ENCODE measurements around the gene MUC5B.
"Not testable (repeated sequence)": the region's sequence is repeated elsewhere in the genome, so short reads cannot be mapped to it uniquely, and the experiment has no call there.

The MUC5B gene, protein sequence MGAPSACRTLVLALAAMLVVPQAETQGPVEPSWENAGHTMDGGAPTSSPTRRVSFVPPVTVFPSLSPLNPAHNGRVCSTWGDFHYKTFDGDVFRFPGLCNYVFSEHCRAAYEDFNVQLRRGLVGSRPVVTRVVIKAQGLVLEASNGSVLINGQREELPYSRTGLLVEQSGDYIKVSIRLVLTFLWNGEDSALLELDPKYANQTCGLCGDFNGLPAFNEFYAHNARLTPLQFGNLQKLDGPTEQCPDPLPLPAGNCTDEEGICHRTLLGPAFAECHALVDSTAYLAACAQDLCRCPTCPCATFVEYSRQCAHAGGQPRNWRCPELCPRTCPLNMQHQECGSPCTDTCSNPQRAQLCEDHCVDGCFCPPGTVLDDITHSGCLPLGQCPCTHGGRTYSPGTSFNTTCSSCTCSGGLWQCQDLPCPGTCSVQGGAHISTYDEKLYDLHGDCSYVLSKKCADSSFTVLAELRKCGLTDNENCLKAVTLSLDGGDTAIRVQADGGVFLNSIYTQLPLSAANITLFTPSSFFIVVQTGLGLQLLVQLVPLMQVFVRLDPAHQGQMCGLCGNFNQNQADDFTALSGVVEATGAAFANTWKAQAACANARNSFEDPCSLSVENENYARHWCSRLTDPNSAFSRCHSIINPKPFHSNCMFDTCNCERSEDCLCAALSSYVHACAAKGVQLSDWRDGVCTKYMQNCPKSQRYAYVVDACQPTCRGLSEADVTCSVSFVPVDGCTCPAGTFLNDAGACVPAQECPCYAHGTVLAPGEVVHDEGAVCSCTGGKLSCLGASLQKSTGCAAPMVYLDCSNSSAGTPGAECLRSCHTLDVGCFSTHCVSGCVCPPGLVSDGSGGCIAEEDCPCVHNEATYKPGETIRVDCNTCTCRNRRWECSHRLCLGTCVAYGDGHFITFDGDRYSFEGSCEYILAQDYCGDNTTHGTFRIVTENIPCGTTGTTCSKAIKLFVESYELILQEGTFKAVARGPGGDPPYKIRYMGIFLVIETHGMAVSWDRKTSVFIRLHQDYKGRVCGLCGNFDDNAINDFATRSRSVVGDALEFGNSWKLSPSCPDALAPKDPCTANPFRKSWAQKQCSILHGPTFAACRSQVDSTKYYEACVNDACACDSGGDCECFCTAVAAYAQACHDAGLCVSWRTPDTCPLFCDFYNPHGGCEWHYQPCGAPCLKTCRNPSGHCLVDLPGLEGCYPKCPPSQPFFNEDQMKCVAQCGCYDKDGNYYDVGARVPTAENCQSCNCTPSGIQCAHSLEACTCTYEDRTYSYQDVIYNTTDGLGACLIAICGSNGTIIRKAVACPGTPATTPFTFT (N-terminal part only)

DNA sequence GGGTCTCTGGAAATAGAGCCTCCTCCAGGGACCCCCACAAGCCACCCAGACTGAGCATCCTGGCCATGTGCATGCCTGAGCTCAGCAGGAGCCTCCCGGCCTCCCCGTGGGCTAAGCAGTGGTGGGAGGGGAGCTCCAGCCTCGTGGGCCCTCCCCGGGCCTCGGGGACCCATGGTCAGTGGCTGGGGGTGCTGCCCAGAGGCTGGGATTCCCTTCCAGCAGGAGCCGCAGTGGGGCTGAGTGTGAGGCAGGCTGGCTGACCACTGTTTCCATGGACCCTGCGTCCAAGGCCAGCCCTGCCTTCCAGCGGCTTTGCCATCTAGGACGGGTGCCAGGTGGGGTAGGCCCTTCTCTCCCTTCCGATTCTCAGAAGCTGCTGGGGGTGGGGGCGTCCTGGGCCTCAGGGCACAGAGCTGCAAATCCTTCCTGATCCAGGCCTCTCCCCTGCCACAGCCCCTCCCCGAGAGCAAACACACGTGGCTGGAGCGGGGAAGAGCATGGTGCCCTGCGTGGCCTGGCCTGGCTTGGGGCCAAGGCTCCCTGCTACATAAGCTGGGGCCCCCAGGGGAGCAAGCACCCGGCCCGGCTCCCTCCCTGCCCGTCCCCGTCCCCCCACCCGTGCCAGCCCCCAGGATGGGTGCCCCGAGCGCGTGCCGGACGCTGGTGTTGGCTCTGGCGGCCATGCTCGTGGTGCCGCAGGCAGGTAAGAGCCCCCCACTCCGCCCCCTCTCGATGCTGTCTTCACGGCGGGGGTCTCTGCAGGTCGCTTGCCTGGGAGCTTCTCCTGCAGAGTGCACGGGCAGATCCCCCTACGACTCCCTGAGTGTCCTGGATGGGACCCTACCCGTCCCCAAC lies at the start of gene MUC5B:
TSS of gene MUC5B (plus strand) at position 576 of the 855 bp plus-strand sequence. CDS start at position 634, 58 bp downstream.
- no peak within 1 kb of the TSS for H3K27ac ChIP-seq
- no peak for TF ChIP-seq ZFX (IDR thresholded peaks at IDR 0.05; ENCODE audit: borderline replicate concordance)
- TF ChIP-seq, protein P1, sequence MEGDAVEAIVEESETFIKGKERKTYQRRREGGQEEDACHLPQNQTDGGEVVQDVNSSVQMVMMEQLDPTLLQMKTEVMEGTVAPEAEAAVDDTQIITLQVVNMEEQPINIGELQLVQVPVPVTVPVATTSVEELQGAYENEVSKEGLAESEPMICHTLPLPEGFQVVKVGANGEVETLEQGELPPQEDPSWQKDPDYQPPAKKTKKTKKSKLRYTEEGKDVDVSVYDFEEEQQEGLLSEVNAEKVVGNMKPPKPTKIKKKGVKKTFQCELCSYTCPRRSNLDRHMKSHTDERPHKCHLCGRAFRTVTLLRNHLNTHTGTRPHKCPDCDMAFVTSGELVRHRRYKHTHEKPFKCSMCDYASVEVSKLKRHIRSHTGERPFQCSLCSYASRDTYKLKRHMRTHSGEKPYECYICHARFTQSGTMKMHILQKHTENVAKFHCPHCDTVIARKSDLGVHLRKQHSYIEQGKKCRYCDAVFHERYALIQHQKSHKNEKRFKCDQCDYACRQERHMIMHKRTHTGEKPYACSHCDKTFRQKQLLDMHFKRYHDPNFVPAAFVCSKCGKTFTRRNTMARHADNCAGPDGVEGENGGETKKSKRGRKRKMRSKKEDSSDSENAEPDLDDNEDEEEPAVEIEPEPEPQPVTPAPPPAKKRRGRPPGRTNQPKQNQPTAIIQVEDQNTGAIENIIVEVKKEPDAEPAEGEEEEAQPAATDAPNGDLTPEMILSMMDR (IDR thresholded peaks at IDR 0.05), result no peak

DNA sequence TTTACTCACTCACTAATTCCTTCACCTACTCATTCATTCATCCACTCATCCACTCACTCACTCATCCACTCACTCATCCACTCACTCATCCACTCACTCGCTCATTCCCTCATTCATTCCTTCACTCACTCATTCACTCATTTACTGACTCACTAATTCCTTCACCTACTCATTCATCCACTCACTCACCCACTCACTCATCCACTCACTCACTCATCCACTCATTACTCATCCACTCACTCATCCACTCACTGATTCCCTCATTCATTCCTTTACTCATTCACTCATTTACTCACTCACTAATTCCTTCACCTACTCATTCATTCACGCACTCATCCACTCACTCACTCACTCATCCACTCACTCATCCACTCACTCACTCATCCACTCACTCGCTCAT lies 49.5 kb upstream of the MUC5B start:
- not testable (repeated sequence) for H3K27ac ChIP-seq

GRCh38 chr11:1174441-1175370 lies 48.2 kb upstream of the MUC5B start:
- no peak overlapping the region for H3K27ac ChIP-seq
- TF ChIP-seq, protein P1 (IDR thresholded peaks at IDR 0.05), result no peak
- no peak for TF ChIP-seq ZFX (IDR thresholded peaks at IDR 0.05; ENCODE audit: borderline replicate concordance)

DNA sequence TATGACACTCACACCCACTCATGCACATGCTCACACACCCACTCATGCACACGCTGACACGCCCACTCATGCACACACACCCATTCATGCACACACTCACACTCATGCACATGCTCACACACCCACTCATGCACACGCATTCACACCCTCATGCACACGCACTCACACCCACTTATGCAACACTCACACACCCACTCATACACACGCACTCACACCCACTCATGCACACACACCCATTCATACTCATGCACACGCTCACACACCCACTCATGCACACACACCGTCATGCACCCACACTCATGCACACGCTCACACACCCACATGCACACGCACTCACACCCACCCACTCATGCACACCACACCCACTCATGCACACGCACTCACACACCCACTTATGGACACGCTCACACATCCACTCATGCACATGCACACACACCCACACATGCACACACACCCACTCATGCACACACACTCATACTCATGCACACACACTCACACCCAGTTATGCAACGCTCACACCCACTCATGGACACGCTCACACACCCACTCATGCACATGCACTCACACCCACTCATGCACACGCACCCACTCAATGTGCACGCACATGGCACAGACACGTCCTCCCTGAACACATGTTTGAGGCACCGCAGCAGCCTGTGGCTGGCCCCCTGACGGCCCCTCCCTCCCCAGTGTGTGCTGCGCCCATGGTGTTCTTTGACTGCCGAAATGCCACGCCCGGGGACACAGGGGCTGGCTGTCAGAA lies 47.2 kb upstream of the MUC5B start:
- H3K27ac ChIP-seq, result no peak overlapping the region
- TF ChIP-seq ZFX (IDR thresholded peaks at IDR 0.05; ENCODE audit: borderline replicate concordance), result no peak
- TF ChIP-seq, protein P1 (IDR thresholded peaks at IDR 0.05), result no peak

DNA sequence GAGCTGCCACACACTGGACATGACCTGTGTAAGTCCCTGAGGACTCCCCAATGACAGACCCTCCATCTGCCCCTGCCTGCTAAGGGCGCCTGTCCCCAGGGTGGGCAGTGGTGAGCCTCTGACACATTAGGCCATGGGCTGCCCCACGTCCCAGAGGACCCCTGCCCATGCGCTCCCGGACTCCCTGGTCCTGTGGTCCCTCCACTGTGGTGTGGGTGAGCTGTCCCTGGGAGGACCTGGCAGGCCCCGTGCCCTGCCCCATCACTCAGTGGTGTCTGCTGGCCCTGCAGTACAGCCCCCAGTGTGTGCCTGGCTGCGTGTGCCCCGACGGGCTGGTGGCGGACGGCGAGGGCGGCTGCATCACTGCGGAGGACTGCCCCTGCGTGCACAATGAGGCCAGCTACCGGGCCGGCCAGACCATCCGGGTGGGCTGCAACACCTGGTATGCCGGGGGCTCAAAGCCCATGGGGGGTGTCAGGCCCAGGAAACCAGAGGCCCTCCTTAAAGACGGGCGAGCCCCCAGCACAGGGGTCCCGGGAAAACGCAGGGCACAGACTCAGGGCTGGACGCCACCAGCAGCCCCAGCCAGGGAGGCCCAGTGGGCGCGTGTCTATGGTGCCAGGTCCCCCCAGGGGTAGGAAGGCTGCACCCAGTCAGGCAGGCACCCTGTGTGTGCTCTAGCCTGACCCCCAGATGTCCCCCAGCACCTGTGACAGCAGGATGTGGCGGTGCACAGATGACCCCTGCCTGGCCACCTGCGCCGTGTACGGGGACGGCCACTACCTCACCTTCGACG lies 46.4 kb upstream of the MUC5B start:
- H3K27ac ChIP-seq, result no peak overlapping the region
- no peak for TF ChIP-seq ZFX (IDR thresholded peaks at IDR 0.05; ENCODE audit: borderline replicate concordance)
- TF ChIP-seq, protein P1 (IDR thresholded peaks at IDR 0.05), result no peak
